ENCODE results near the gene XYLB. TPM values are rescaled to one million over a fixed set of nuclear protein-coding genes. Genes with fewer than 3 reads are reported as not detected.

Gene XYLB
- total and polyA plus RNA-seq, 2 experiments from 2014 or later = 0.36 to 0.97 TPM

DNA sequence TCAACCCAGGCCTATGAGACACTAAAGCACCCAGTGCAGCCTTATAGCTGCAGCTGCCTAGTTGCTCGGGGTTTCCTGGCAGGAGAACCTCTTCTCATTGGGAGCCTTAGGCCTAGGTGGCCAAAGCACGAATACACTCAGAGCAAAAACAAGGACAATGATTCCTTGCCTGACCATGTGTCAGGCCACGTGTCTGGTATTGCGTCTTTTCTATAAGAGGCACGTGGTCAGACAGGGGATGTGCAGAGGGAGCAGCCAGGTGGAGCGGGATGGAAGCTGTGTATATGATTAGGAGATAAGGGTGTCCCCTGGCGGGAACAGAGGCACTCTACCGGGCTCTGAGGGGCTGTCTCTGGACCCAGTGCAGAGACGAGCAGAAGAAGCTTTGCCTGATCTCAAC lies 38.1 kb upstream of the XYLB start:
- Histone ChIP-seq H3K4me1 (ENCODE audit: low read depth) (no peaks in the 10 kb centered on the region), H3K9me3 (ENCODE audit: low read depth) (no peaks in the 10 kb centered on the region), H3K4me3 (no peak overlapping the region), H3K36me3 (no peaks in the 10 kb centered on the region), H3K27me3 (no peaks in the 10 kb centered on the region), H3K27ac (no peak overlapping the region)
- no peak for DNase-seq (ENCODE audit: low read depth in 1 of 2, low spot score in 1 of 2)
- TF ChIP-seq, protein P1, sequence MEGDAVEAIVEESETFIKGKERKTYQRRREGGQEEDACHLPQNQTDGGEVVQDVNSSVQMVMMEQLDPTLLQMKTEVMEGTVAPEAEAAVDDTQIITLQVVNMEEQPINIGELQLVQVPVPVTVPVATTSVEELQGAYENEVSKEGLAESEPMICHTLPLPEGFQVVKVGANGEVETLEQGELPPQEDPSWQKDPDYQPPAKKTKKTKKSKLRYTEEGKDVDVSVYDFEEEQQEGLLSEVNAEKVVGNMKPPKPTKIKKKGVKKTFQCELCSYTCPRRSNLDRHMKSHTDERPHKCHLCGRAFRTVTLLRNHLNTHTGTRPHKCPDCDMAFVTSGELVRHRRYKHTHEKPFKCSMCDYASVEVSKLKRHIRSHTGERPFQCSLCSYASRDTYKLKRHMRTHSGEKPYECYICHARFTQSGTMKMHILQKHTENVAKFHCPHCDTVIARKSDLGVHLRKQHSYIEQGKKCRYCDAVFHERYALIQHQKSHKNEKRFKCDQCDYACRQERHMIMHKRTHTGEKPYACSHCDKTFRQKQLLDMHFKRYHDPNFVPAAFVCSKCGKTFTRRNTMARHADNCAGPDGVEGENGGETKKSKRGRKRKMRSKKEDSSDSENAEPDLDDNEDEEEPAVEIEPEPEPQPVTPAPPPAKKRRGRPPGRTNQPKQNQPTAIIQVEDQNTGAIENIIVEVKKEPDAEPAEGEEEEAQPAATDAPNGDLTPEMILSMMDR (IDR thresholded peaks at IDR 0.05; ENCODE audit: low read depth, low read length) = no peak

DNA sequence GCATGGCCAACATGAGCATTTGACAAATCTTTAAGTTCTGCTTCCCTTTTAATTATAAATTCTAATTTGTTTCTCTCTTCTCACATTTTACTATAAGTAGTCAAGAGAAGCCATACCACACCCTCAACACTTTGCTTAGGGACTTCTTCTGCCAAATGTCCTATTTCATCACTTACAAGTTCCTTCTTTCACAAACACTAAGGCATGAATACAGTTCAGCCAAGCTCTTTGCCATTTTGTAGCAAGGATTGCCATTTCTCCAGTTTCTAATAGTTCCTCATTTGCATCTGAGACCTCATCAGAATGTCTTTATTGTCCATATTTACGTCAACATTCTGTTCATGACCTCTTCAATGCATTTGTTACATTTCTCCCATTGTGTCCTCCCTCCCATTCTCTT lies 35.1 kb upstream of the XYLB start:
- Histone ChIP-seq H3K4me3 (no peak overlapping the region), H3K27ac (no peak overlapping the region), H3K27me3 (no peaks in the 10 kb centered on the region), H3K9me3 (ENCODE audit: low read depth) (no peaks in the 10 kb centered on the region), H3K4me1 (ENCODE audit: low read depth) (no peaks in the 10 kb centered on the region), H3K36me3 (no peaks in the 10 kb centered on the region)
- TF ChIP-seq, protein P1 (IDR thresholded peaks at IDR 0.05; ENCODE audit: low read depth, low read length) = no peak
- DNase-seq (ENCODE audit: low read depth in 1 of 2, low spot score in 1 of 2) = no peak

DNA sequence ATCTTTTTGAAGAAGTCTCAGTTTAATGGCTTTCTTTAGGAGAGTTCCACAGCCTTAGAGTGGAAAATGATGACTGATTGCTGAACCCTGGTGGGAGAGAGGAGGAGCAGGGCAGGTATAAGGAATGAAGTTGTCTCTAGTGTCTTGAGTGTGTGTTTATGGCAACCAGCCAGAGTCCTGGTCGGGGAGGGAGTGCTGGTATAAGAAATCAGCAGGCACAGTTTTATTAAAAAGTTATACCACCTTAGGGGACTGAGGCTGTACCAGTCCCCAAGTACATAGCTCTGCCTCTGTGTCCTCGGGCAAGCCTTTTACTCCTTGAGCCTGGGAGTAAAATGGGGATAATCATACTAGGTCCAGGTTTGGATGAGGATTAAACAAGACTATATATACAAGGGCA lies 34.6 kb upstream of the XYLB start:
- H3K4me1 ChIP-seq (ENCODE audit: low read depth) = no peaks in the 10 kb centered on the region
- H3K27ac ChIP-seq = no peak overlapping the region
- H3K4me3 ChIP-seq = no peak overlapping the region
- TF ChIP-seq, protein P1 (IDR thresholded peaks at IDR 0.05; ENCODE audit: low read depth, low read length) = no peak
- no peak for DNase-seq (ENCODE audit: low read depth in 1 of 2, low spot score in 1 of 2)
- H3K36me3 ChIP-seq = no peaks in the 10 kb centered on the region
- H3K9me3 ChIP-seq (ENCODE audit: low read depth) = no peaks in the 10 kb centered on the region
- H3K27me3 ChIP-seq = no peaks in the 10 kb centered on the region

DNA sequence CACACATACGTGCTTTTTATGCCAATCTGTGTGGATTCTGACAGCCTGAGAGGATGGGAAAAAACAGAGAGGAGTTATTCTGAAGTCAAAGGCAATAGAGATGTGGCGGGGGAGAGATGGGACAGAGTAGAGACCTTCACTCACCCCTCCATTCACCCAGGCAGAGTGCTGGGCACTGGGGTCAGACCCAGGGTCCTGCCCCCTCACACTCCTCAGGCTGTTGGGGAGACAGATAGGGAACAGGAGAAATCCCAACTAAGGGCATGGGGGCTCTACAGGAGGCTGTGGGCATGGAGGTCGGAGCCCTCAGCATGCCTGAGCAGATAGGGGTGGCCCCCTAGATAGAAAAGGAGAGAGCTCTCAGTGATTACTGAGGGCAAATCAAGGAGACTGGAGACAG lies 34.2 kb upstream of the XYLB start:
- no peak for DNase-seq (ENCODE audit: low read depth in 1 of 2, low spot score in 1 of 2)
- TF ChIP-seq, protein P1 (IDR thresholded peaks at IDR 0.05; ENCODE audit: low read depth, low read length) = no peak

DNA sequence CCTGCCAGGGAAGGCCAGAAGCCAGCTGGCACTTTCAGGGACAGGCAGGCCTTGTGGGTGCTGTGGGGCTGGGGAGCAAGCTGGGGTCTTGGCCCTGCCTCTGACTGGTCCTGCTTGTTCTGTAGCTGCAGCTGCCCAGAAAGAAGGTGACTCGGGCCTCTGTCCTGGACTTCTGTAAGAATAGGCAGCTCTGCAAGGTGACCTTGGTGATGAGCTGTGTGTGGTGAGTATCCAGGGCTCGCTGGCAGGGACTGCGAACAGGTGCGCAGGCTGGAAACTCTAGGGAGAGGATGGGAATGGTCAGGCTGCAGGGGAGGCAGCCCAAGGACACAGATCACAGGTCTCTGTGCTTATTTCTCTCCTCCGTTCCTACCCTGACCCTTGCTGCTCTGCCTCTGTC lies 33.3 kb upstream of the XYLB start:
- Histone ChIP-seq H3K36me3 (no peaks in the 10 kb centered on the region), H3K4me1 (ENCODE audit: low read depth) (no peaks in the 10 kb centered on the region), H3K4me3 (no peak overlapping the region), H3K27me3 (no peaks in the 10 kb centered on the region), H3K9me3 (ENCODE audit: low read depth) (no peaks in the 10 kb centered on the region), H3K27ac (no peak overlapping the region)
- no peak for DNase-seq (ENCODE audit: low read depth in 1 of 2, low spot score in 1 of 2)
- TF ChIP-seq, protein P1 (IDR thresholded peaks at IDR 0.05; ENCODE audit: low read depth, low read length) = no peak

More for the DNA sequence above, 34.2 kb upstream of the XYLB start:
- H3K4me3 ChIP-seq = no peak overlapping the region
- no peaks in the 10 kb centered on the region for H3K27me3 ChIP-seq
- no peaks in the 10 kb centered on the region for H3K36me3 ChIP-seq
- H3K27ac ChIP-seq = no peak overlapping the region
- no peaks in the 10 kb centered on the region for H3K9me3 ChIP-seq (ENCODE audit: low read depth)
- no peaks in the 10 kb centered on the region for H3K4me1 ChIP-seq (ENCODE audit: low read depth)

DNA sequence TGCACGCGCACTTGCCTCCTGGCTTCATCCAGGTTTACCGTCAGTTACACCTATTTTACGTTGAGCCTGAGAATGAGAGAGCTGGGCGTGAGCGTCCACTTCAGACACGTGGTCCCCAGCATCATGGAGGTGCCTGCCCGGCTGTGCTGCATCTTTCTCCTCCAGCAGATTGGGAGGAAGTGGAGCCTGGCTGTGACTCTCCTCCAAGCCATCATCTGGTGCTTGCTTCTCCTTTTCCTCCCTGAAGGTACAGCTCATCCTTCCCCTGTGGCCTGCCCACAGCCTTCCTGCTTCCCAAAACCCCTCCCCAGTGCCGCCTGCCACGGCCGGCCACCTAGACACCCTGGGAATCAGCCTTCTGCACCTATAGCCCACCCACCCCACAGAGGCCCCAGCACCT lies 32.9 kb upstream of the XYLB start:
- Histone ChIP-seq H3K4me1 (ENCODE audit: low read depth) (no peaks in the 10 kb centered on the region), H3K27ac (no peak overlapping the region), H3K4me3 (no peak overlapping the region), H3K27me3 (no peaks in the 10 kb centered on the region), H3K36me3 (no peaks in the 10 kb centered on the region), H3K9me3 (ENCODE audit: low read depth) (no peaks in the 10 kb centered on the region)
- TF ChIP-seq, protein P1 (IDR thresholded peaks at IDR 0.05; ENCODE audit: low read depth, low read length) = no peak
- no peak for DNase-seq (ENCODE audit: low read depth in 1 of 2, low spot score in 1 of 2)
